Small intestine (tissue), 7 donors: ENCODE data around the gene ANKRD55. TPM values are rescaled to one million over a fixed set of nuclear protein-coding genes. Genes with fewer than 3 reads are reported as not detected.
"Not testable (repeated sequence)": the region's sequence is repeated elsewhere in the genome, so short reads cannot be mapped to it uniquely, and the experiment has no call there.

Experiments used
- DNase-seq, 2 donors: peaks; one replicate each; pipeline versions ENCODE4 v3.0.0 to v3.0.0-alpha.2; 2013
- FAIRE-seq: peaks from 2 replicates; lab custom pipeline; 2012; peaks lifted over from hg19 to GRCh38; lab: Jason Lieb, UNC
- H3K27ac ChIP-seq, 3 donors: one replicate each; pipeline ENCODE4 v1.5.1; 2013; ENCODE audit warnings: low read length in 2 of 3, mild to moderate bottlenecking in 2 of 3, control low read depth in 1 of 3, inconsistent platforms in 1 of 3, low read depth in 1 of 3, moderate library complexity in 1 of 3
- H3K27me3 ChIP-seq, 3 donors: one replicate each; pipeline ENCODE4 v1.6.1; 2013; ENCODE audit warnings: low read length in 3 of 3, inconsistent platforms in 1 of 3; ENCODE audit not compliant: control insufficient read depth in 3 of 3, insufficient read depth in 3 of 3
- H3K36me3 ChIP-seq, 3 donors: one replicate each; pipeline ENCODE4 v1.6.1; 2013; ENCODE audit warnings: low read length in 3 of 3, inconsistent platforms in 1 of 3, low read depth in 1 of 3, mild to moderate bottlenecking in 1 of 3, moderate library complexity in 1 of 3; ENCODE audit not compliant: control insufficient read depth in 3 of 3, insufficient read depth in 2 of 3
- H3K4me1 ChIP-seq, 3 donors: one replicate each; pipeline ENCODE4 v1.6.1; 2013; ENCODE audit warnings: low read length in 2 of 3, inconsistent platforms in 1 of 3, low read depth in 1 of 3, mild to moderate bottlenecking in 1 of 3, moderate library complexity in 1 of 3; ENCODE audit not compliant: control insufficient read depth in 3 of 3, insufficient read depth in 2 of 3
- H3K4me3 ChIP-seq, 3 donors: one replicate each; pipeline ENCODE4 v1.5.1; 2013; ENCODE audit warnings: low read length in 3 of 3, control low read depth in 1 of 3, inconsistent platforms in 1 of 3, low read depth in 1 of 3, mild to moderate bottlenecking in 1 of 3, moderate library complexity in 1 of 3
- H3K9me3 ChIP-seq, 2 donors: one replicate each; pipeline ENCODE4 v1.6.1; 2013; ENCODE audit warnings: low read depth in 1 of 2, low read length in 1 of 2; ENCODE audit not compliant: control insufficient read depth in 2 of 2, insufficient read depth in 1 of 2
- WGBS, 3 donors: extraction: QIAGEN DNeasy Blood & Tissue Kit; methylation state at CpG; one replicate each; pipeline ENCODE4 v1.1.7; 2013; 5-methylcytosine and 5-hydroxymethylcytosine counted together
- polyA plus RNA-seq, 4 donors: library from polyadenylated mRNA; stranded (reverse) in 3 of 4; unstranded in 1 of 4; fragments of 200-250 nt in 3 of 4; fragments of 120-200 nt in 1 of 4; gene quantifications; one replicate each; pipeline versions ENCODE4 v1.2.1 to v1.2.3, GENCODE V29; 2013
- donor health status: healthy with polysubstance abuse.
- donor health status: control.
- donor health status: control.
- donor health status: Bipolar disorder and iron deficiency.
- donor health status: healthy.

The ANKRD55 gene
- polyA plus RNA-seq, 4 donors: 0.10 to 0.13 TPM; not detected in 2

GRCh38 chr5:56272765-56273164 is 39.6 kb upstream of the ANKRD55 start:
- H3K9me3 ChIP-seq: no peaks in the 10 kb centered on the region
- H3K36me3 ChIP-seq: no peaks in the 10 kb centered on the region
- H3K27ac ChIP-seq: no peak overlapping the region
- 82 to 97% (median 90%) methylated on average over 2 of the region's 2 CpGs for WGBS, 3 donors
- DNase-seq: no peak
- no peaks in the 10 kb centered on the region for H3K27me3 ChIP-seq
- FAIRE-seq: no peak
- peaks cover 0 to 3% (median 0%) of the 10 kb centered on the region in 3 donors for H3K4me1 ChIP-seq
- no peak overlapping the region for H3K4me3 ChIP-seq

- Histone ChIP-seq H3K36me3 (no peaks in the 10 kb centered on the region), H3K9me3 (no peaks in the 10 kb centered on the region), H3K4me3 (no peak overlapping the region), H3K27ac (no peak overlapping the region), H3K4me1 (peaks cover 0 to 3% (median 0%) of the 10 kb centered on the region in 3 donors), H3K27me3 (no peaks in the 10 kb centered on the region)
- peak; percentile 78 to 87 for DNase-seq
- 34 to 40% (median 38%) methylated on average over 6 of the region's 6 CpGs for WGBS, 3 donors
- no peak for FAIRE-seq
Measured at GRCh38 chr5:56270568-56271392, 37.6 kb upstream of the ANKRD55 start.

- no peak for FAIRE-seq
- H3K9me3 ChIP-seq: no peaks in the 10 kb centered on the region
- no peak overlapping the region for H3K4me3 ChIP-seq
- H3K4me1 ChIP-seq: peaks cover 0 to 3% (median 0%) of the 10 kb centered on the region in 3 donors
- 91 to 95% (median 93%) methylated on average over 6 of the region's 6 CpGs for WGBS, 3 donors
- no peaks in the 10 kb centered on the region for H3K27me3 ChIP-seq
- no peak overlapping the region for H3K27ac ChIP-seq
- no peaks in the 10 kb centered on the region for H3K36me3 ChIP-seq
- DNase-seq: no peak
Measured at GRCh38 chr5:56270058-56270457, 36.9 kb upstream of the ANKRD55 start.

DNA sequence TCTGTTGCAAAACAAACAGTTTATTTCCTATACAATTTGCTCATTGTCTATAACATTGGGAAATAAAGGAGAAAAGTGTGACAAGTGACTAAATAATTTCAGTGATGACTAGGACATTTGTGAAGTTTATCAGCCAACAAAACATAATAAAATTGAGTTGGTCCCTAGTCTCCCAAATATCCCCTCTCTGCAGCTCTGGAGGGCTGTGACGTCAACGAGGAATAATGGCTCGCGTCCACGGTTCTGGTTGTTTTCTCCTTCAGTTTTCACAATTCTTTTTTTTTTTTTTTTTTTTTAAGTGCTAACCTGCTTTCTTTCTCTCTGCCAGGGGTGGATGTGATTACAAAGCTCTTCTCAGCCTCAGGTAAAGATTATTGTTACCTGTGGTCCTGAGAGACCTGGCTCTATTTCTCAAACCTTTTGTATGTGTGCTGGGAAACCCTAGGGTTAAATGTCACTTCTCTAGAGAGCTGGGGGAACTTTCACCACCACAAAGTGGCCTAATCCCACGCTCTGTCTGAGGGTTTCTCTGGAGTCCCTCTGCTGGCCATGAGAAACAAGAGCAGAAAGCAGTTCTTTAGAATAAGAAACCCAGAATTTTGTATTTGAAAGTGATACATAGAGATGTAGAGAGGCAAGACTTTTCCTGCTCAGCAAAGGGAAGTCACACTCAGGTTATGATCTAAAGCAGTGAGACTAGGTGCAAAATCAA is 36.2 kb upstream of the ANKRD55 start:
- Histone ChIP-seq H3K36me3 (no peaks in the 10 kb centered on the region), H3K4me1 (peaks cover 0 to 3% (median 0%) of the 10 kb centered on the region in 3 donors), H3K27me3 (no peaks in the 10 kb centered on the region), H3K27ac (no peak overlapping the region), H3K4me3 (no peak overlapping the region), H3K9me3 (no peaks in the 10 kb centered on the region)
- 55 to 66% (median 64%) methylated on average over 6 of the region's 6 CpGs for WGBS, 3 donors
- DNase-seq (peak; percentile 16 to 50), FAIRE-seq (no peak)

GRCh38 chr5:56268707-56269106 is 35.6 kb upstream of the ANKRD55 start:
- WGBS, 3 donors: 82 to 94% (median 93%) methylated on average over 3 of the region's 3 CpGs
- H3K4me1 ChIP-seq, H3K9me3 ChIP-seq, FAIRE-seq, DNase-seq, H3K27ac ChIP-seq, H3K27me3 ChIP-seq, H3K4me3 ChIP-seq, H3K36me3 ChIP-seq: not testable (repeated sequence)

DNA sequence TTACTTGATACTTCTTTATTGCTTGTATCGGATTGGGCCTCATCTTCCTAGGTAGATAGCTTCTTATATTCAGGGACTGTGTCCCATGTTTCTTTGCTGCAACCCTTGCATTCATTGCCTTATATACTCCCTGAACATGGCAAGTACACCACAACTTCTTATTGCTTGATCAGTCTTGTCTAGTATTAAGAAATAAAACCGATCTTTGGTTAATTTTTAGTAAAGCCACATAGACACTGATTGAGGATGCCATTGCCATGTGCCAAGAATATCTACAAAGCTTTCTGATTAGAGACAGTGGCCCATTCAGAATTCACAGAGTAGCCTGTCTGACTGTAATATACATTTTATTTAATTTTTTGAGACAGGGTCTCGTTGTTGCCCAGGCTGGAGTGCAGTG is 34.7 kb upstream of the ANKRD55 start:
- FAIRE-seq (no peak), DNase-seq (no peak)
- no peaks in the 10 kb centered on the region for H3K27me3 ChIP-seq
- no peak overlapping the region for H3K4me3 ChIP-seq
- H3K36me3 ChIP-seq: no peaks in the 10 kb centered on the region
- WGBS, 3 donors: 73 to 84% (median 76%) methylated on average over 3 of the region's 3 CpGs
- no peak overlapping the region for H3K27ac ChIP-seq
- no peaks in the 10 kb centered on the region for H3K9me3 ChIP-seq
- H3K4me1 ChIP-seq: peaks cover 0 to 3% (median 0%) of the 10 kb centered on the region in 3 donors

DNA sequence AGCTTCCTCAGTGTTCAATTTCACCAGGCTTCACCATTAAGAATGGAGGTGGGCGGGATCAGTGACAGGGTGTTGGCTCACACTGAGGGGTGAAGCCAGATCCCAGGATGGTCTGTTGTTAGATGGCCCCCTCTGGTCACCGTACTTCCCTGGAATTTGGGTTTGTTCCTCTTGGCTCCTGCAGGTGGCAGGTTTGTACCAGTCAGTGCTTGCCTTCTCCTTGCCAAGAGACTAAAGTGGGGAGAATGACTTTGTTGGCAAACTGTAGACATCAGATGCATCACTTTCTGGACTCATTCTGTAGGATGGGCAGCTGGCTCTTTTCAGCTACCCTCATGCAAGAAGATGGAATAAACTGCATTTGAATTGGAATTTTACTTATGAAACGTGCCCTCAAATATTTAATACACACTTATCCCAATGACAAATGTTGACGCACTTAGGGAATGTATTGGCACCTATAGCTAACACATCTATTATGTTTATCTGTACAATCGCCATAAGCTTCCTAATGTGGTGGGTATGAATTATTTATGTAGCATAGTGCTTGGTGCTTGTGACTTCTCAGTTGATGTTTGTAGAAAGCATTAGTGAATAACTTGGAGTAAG is 31.4 kb upstream of the ANKRD55 start:
- DNase-seq: peak; percentile 43 to 49
- no peak for FAIRE-seq
- Histone ChIP-seq H3K4me3 (no peak overlapping the region), H3K4me1 (no peaks in the 10 kb centered on the region), H3K27me3 (peaks cover 0 to 3% (median 0%) of the 10 kb centered on the region in 3 donors), H3K27ac (no peak overlapping the region), H3K9me3 (no peaks in the 10 kb centered on the region), H3K36me3 (no peaks in the 10 kb centered on the region)
- 56 to 63% (median 58%) methylated on average over 5 of the region's 5 CpGs for WGBS, 3 donors

- FAIRE-seq (no peak), DNase-seq (no peak)
- Histone ChIP-seq H3K4me1 (no peaks in the 10 kb centered on the region), H3K9me3 (no peaks in the 10 kb centered on the region), H3K27me3 (peaks cover 0 to 3% (median 0%) of the 10 kb centered on the region in 3 donors), H3K4me3 (no peak overlapping the region), H3K36me3 (no peaks in the 10 kb centered on the region), H3K27ac (no peak overlapping the region)
- 83 to 86% (median 85%) methylated on average over 3 of the region's 3 CpGs for WGBS, 3 donors
Measured at GRCh38 chr5:56262279-56262678, 29.1 kb upstream of the ANKRD55 start.
